ENCODE measurements around the gene DENND5A.

DNA sequence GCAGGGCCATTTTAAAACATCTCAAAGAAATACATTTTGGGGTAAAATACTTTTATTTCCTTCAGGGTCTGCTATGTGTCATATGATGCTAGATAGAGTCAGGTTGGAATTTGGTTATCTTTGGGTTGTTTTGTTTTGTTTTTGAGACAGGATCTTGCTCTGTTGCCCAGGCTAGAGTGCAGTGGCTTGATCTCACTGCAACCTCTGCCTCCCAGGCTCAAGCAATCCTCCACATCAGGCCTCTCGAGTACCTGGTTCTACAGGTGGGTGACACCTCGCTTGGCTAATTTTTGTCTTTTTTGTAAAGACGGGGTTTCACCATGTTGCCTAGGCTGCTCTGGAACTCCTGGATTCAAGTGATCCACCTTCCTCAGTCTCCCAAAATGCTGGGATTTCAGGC is 17.3 kb downstream of the DENND5A start:
- no peak for TF ChIP-seq EP300 (IDR thresholded peaks at IDR 0.05)
- TF ChIP-seq, protein P1, sequence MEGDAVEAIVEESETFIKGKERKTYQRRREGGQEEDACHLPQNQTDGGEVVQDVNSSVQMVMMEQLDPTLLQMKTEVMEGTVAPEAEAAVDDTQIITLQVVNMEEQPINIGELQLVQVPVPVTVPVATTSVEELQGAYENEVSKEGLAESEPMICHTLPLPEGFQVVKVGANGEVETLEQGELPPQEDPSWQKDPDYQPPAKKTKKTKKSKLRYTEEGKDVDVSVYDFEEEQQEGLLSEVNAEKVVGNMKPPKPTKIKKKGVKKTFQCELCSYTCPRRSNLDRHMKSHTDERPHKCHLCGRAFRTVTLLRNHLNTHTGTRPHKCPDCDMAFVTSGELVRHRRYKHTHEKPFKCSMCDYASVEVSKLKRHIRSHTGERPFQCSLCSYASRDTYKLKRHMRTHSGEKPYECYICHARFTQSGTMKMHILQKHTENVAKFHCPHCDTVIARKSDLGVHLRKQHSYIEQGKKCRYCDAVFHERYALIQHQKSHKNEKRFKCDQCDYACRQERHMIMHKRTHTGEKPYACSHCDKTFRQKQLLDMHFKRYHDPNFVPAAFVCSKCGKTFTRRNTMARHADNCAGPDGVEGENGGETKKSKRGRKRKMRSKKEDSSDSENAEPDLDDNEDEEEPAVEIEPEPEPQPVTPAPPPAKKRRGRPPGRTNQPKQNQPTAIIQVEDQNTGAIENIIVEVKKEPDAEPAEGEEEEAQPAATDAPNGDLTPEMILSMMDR (IDR thresholded peaks at IDR 0.05), result no peak
